SH-SY5Y (cell line): Measurements from ENCODE around the gene ITGA1.

Source experiments
- GATA2 ChIP-seq: IDR thresholded peaks from 2 replicates; pipeline ENCODE4 v1.6.1; 2011; ENCODE audit warnings: mild to moderate bottlenecking, low read depth, low read length
- GATA3 ChIP-seq: IDR thresholded peaks from 2 replicates; pipeline ENCODE4 v1.6.1; 2011; ENCODE audit warnings: low read depth, mild to moderate bottlenecking, low read length, moderate library complexity

The ITGA1 gene

DNA sequence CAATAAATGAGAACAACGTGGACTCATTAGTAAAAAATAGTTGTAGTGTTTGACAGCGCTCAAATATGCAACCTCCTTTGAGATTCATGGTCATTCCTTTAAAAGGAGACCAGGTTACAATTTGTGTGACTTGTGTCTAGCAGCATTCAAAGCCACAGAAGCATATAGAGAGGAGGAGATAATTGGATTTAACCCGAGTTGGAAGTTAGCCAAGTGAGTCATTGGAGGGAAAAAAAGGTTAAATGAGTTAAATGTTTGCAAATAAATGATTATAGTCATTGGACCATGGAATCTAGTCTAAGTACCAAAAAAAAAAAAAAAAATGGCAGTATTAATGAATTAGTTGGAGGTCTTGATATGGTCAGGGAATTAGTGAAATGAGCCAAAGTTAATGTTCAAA lies 90.9 kb downstream of the ITGA1 start:
- TF ChIP-seq GATA3, result no peak

DNA sequence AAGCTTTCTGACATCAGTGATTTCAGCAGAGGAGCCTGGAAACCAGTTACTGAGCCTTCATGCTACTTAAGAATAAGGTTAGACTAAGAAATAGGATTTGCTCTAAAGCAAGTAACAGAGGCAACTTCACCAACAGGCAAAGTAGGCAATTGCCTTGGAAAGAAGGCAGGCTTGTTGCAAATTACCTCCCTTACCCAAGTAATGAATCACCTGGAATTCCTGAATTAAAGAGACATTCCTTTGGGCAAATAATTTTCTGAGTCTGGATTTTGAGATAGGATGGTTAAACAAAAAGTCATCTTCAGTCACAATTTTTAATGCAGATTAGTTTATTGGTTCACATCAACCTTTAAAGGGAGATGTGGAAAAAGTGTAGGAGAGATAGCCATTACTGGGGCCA lies 92.8 kb downstream of the ITGA1 start:
- TF ChIP-seq GATA3, result no peak
- no peak for TF ChIP-seq GATA2

GRCh38 chr5:52881468-52881867 lies 93.8 kb downstream of the ITGA1 start:
- TF ChIP-seq GATA2 (no peak), GATA3 (no peak)

DNA sequence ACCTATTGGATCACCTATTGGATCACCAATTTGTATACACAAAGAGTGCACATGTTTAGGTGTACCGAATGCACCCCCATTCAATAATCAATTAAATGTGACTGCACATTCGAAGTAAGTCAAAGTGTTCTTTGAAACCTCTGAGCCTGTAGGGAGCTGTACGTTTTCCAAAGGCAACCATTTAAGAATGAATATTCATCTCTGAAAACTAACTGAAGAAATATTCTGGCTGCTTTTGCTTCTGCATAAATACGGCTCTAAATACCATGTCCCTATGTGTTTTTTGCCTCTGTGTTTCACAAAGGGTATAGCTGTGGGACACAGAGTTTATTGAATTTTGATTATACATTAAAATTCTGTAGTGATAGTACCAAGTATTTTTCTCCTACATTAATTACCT lies 95.4 kb downstream of the ITGA1 start:
- TF ChIP-seq GATA3 (no peak), GATA2 (no peak)

GRCh38 chr5:52884453-52884852 lies 96.7 kb downstream of the ITGA1 start:
- no peak for TF ChIP-seq GATA3
- no peak for TF ChIP-seq GATA2

GRCh38 chr5:52885614-52886013 lies 97.9 kb downstream of the ITGA1 start:
- no peak for TF ChIP-seq GATA2
- TF ChIP-seq GATA3, result no peak

GRCh38 chr5:52886206-52886605 lies 98.5 kb downstream of the ITGA1 start:
- TF ChIP-seq GATA3 (no peak), GATA2 (no peak)

GRCh38 chr5:52887066-52887465 lies 99.3 kb downstream of the ITGA1 start:
- TF ChIP-seq GATA2, result no peak

DNA sequence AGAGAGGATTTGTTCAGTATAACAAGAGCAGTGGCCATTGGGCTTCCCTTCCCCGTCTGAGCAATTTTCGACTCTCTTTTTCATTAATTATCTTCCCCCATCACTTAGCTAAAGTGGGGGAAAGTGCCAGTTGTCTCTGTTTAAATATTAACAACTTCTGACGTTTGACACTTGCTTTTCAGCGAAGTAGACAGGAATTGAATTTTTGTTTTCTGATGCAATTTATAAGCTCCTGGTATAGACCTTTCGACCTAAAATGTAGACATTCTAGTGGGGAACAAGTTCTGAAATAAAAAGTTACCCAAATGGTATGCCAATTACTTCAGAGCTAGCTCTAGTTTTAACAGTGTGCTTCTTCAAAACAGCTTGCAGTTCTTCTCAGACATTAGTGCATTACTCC lies 100.6 kb downstream of the ITGA1 start:
- no peak for TF ChIP-seq GATA2
- no peak for TF ChIP-seq GATA3

DNA sequence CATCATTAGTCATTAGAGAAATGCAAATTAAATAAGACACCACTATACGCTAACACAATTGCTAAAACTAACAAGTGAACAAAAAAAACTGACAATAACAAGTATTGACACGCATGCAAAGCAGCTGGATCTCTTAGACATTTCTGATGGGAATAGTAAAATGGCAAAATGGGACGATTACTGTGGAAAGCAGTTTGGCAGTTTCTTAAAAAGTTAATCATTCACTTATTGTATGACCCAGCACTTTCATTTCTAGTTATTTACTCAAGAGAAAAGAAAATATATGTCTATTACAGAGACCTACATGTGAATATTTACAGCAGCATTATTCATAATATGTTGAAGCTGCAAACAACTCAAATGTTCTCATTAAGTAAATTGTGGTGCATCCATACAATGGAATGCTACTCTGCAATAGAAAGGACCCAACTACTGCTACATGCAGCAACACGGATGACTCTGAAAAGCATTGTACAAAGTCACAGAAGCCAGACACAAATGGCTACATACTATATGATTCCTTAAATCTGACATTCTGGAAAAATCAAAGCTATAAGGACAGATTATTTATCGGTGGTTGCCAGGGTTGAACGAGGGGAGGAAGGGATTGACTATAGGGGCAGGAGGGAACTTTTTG lies 104.6 kb downstream of the ITGA1 start:
- TF ChIP-seq GATA2, result no peak
- no peak for TF ChIP-seq GATA3

GRCh38 chr5:52893105-52893504 lies 105.4 kb downstream of the ITGA1 start:
- no peak for TF ChIP-seq GATA2

GRCh38 chr5:52893863-52894262 lies 106.1 kb downstream of the ITGA1 start:
- no peak for TF ChIP-seq GATA3
- TF ChIP-seq GATA2, result no peak

- no peak for TF ChIP-seq GATA2
- no peak for TF ChIP-seq GATA3
These were observed 106.7 kb downstream of the ITGA1 start for GRCh38 chr5:52894451-52894850.

DNA sequence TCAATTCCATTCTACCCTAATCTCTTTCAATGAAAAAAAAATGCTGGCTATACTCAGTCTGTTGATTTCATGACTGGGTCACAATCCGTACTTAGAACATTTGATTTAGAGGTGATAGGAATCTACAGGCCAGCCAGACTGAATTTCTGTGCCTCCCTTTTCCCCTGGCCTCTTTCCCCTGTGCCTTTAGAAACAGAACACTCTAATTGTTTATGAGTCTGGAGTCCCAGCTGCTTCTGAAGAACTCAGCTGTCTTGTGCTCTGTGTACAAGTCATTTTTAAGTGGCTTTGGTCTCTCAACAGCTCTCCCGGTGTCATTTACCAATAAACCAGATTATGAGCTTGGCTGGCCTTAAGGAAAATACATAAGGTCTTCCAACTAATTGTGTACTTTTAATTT lies 107.4 kb downstream of the ITGA1 start:
- TF ChIP-seq GATA3 (peak; percentile 98), GATA2 (peak; percentile 97)

- TF ChIP-seq GATA3 (no peak), GATA2 (no peak)
These were observed 108.1 kb downstream of the ITGA1 start for GRCh38 chr5:52895572-52896413.

DNA sequence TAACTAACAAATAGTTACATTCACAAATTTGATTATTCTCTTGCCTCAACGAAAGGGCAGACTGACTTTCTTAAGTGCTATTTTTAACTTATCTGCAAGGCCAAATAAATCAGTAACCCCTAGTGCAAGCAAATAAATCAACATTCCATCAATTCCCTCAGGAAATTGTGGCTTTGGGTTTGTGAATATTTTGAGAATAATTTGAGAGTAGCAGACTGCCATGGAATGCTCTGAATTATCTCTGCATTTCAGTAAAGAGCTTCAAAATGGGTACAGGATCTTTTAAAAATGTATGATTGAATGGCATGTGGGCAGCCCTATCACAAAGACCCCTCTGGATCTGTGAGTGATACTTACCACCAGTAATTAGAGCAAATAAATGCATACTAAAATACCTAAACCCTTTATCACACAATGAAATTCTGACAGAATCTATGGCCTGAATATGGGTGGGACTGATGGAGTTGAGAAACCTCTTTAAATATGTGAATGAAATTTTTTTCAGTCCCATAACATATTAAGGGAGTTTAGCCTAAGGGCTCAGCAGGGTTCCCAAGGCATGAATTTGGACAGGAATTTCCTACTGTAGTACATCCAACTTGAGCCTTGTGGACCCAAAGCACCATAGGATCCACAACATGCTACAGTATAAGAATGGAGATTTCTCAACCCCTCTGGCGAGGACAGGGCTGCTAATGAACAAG lies 109.0 kb downstream of the ITGA1 start:
- TF ChIP-seq GATA3, result no peak
